ENCODE measurements around the gene MTG2. TPM values are rescaled to one million over a fixed set of nuclear protein-coding genes. Genes with fewer than 3 reads are reported as not detected.

Gene MTG2
- total and polyA plus RNA-seq, 7 donors, result 25.0 to 56.5 (median 40.4) TPM

- Histone ChIP-seq H3K27ac (peak overlapping the region; percentile 93), H3K36me3 (ENCODE audit: insufficient read depth in 1 of 2, low read depth in 1 of 2) (peaks cover under 1 to 24% of the 10 kb centered on the region in 2 donors), H3K27me3 (ENCODE audit: insufficient read depth in 3 of 3, low read length in 2 of 3) (no peaks in the 10 kb centered on the region), H3K4me3 (peak overlapping the region; percentile 81), H3K4me1 (peaks cover 23% of the 10 kb centered on the region), H3K9me3 (no peaks in the 10 kb centered on the region)
- no peak for TF ChIP-seq CTCF (IDR thresholded peaks at IDR 0.05)
- DNase-seq, result peak; percentile 67 to 85
- 1% methylated on average over 58 to 104 of the region's 104 CpGs for WGBS, 3 donors
- intact Hi-C loops (cut with DNase I), result loop anchor here (2.0 kb wide), 2 partner anchors 39 to 79 kb away; partner anchors contain the start of genes MTG2 (in 1 of the 2) and TAF4 (in 1 of the 2)
- ATAC-seq, result peak; percentile 23 to 65 (median 50)
Measured at GRCh38 chr20:62143957-62144825, 38.6 kb upstream of the MTG2 start.

GRCh38 chr20:62145688-62146018 is 37.2 kb upstream of the MTG2 start:
- DNase-seq (no peak), ATAC-seq (no peak)
- Histone ChIP-seq H3K9me3 (no peaks in the 10 kb centered on the region), H3K36me3 (ENCODE audit: insufficient read depth in 1 of 2, low read depth in 1 of 2) (peaks cover 0 to 10% of the 10 kb centered on the region in 2 donors), H3K27ac (no peak overlapping the region), H3K4me3 (no peak overlapping the region), H3K4me1 (peaks cover 31% of the 10 kb centered on the region), H3K27me3 (ENCODE audit: insufficient read depth in 3 of 3, low read length in 2 of 3) (no peaks in the 10 kb centered on the region)
- WGBS, 3 donors, result 94 to 96% (median 95%) methylated on average over 7 of the region's 7 CpGs
- intact Hi-C loops (cut with DNase I), result no loop called here
- no peak for TF ChIP-seq CTCF (IDR thresholded peaks at IDR 0.05)

- no peak for DNase-seq
- Histone ChIP-seq H3K27ac (no peak overlapping the region), H3K27me3 (ENCODE audit: insufficient read depth in 3 of 3, low read length in 2 of 3) (no peaks in the 10 kb centered on the region), H3K9me3 (no peaks in the 10 kb centered on the region), H3K36me3 (ENCODE audit: insufficient read depth in 1 of 2, low read depth in 1 of 2) (peaks cover 0 to 5% of the 10 kb centered on the region in 2 donors), H3K4me3 (no peak overlapping the region), H3K4me1 (peaks cover 30% of the 10 kb centered on the region)
- no peak for ATAC-seq
- intact Hi-C loops (cut with DNase I), result no loop called here
- no peak for TF ChIP-seq CTCF (IDR thresholded peaks at IDR 0.05)
- WGBS, 3 donors, result 93 to 97% (median 96%) methylated on average over 21 to 22 of the region's 22 CpGs
Measured at GRCh38 chr20:62146019-62146755, 36.6 kb upstream of the MTG2 start.

GRCh38 chr20:62147125-62147524 is 35.7 kb upstream of the MTG2 start:
- Histone ChIP-seq H3K36me3 (ENCODE audit: insufficient read depth in 1 of 2, low read depth in 1 of 2) (no peaks in the 10 kb centered on the region), H3K4me1 (peaks cover 24% of the 10 kb centered on the region), H3K27me3 (ENCODE audit: insufficient read depth in 3 of 3, low read length in 2 of 3) (no peaks in the 10 kb centered on the region), H3K4me3 (no peak overlapping the region), H3K9me3 (no peaks in the 10 kb centered on the region), H3K27ac (no peak overlapping the region)
- DNase-seq, result no peak
- no peak for ATAC-seq
- no peak for TF ChIP-seq CTCF (IDR thresholded peaks at IDR 0.05)
- 91 to 96% (median 94%) methylated on average over 6 of the region's 6 CpGs for WGBS, 3 donors
- intact Hi-C loops (cut with DNase I), result no loop called here

Measured in psoas muscle (tissue), 8 donors.